NCI-H2196 (cell line): ENCODE data around the gene HUWE1.
"Not testable (repeated sequence)": the region's sequence is repeated elsewhere in the genome, so short reads cannot be mapped to it uniquely, and the experiment has no call there.

ENCODE experiments used
- DNase-seq: peaks from one replicate; lab custom pipeline; 2025; ENCODE audit not compliant: unreplicated experiment; lab: John Stamatoyannopoulos, UW

The HUWE1 gene

GRCh38 chrX:53606456-53606855, 80.1 kb downstream of the HUWE1 start:
- no peak for DNase-seq

- no peak for DNase-seq
These were observed 81.5 kb downstream of the HUWE1 start for GRCh38 chrX:53605004-53605403.

- no peak for DNase-seq
These were observed 86.6 kb downstream of the HUWE1 start for GRCh38 chrX:53599781-53600396.

GRCh38 chrX:53598169-53598568, 88.3 kb downstream of the HUWE1 start:
- no peak for DNase-seq

GRCh38 chrX:53595266-53595810, 91.2 kb downstream of the HUWE1 start:
- DNase-seq, result no peak

GRCh38 chrX:53594354-53594753, 92.2 kb downstream of the HUWE1 start:
- no peak for DNase-seq

GRCh38 chrX:53587795-53588420, 98.6 kb downstream of the HUWE1 start:
- DNase-seq, result no peak

GRCh38 chrX:53584891-53585290, 101.6 kb downstream of the HUWE1 start:
- DNase-seq, result no peak

GRCh38 chrX:53583571-53583970, 102.9 kb downstream of the HUWE1 start:
- DNase-seq, result no peak

- no peak for DNase-seq
These were observed 105.6 kb downstream of the HUWE1 start for GRCh38 chrX:53580742-53581504.

GRCh38 chrX:53571494-53571893, 115.0 kb downstream of the HUWE1 start:
- no peak for DNase-seq

GRCh38 chrX:53563324-53563723, 123.2 kb downstream of the HUWE1 start:
- DNase-seq, result no peak

- no peak for DNase-seq
These were observed 124.6 kb downstream of the HUWE1 start for GRCh38 chrX:53561912-53562311.

GRCh38 chrX:53558646-53559045, 127.9 kb downstream of the HUWE1 start:
- no peak for DNase-seq

GRCh38 chrX:53556868-53557267, 129.7 kb downstream of the HUWE1 start:
- DNase-seq, result no peak

- DNase-seq, result no peak
These were observed 135.6 kb downstream of the HUWE1 start for GRCh38 chrX:53550756-53551463.

GRCh38 chrX:53547668-53548067, 138.9 kb downstream of the HUWE1 start:
- no peak for DNase-seq

GRCh38 chrX:53544936-53545335, 141.6 kb downstream of the HUWE1 start:
- DNase-seq, result peak; percentile 5

GRCh38 chrX:53538781-53539180, 147.7 kb downstream of the HUWE1 start:
- no peak for DNase-seq

- DNase-seq, result not testable (repeated sequence)
These were observed 155.1 kb downstream of the HUWE1 start for GRCh38 chrX:53531255-53531966.

- no peak for DNase-seq
These were observed 159.5 kb downstream of the HUWE1 start for GRCh38 chrX:53526999-53527398.
